ENCODE results near the gene CENPP.

Gene CENPP

GRCh38 chr9:92520837-92521236 is 195.1 kb downstream of the CENPP start:
- no peak overlapping the region for H2AFZ ChIP-seq (ENCODE audit: low read depth, low read length, severe bottlenecking)
- no peak overlapping the region for H3K27ac ChIP-seq (ENCODE audit: low read depth, low read length)
- no peak overlapping the region for H3K4me2 ChIP-seq (ENCODE audit: low read depth, low read length, poor library complexity, severe bottlenecking)
- no peaks in the 10 kb centered on the region for H3K36me3 ChIP-seq (ENCODE audit: low read length)
- TF ChIP-seq EZH2phosphoT487 (conservative IDR thresholded peaks at IDR 0.05; ENCODE audit: low read length) (no peak), CTCF (IDR thresholded peaks at IDR 0.05; ENCODE audit: insufficient read depth, low read length, poor library complexity, severe bottlenecking) (no peak)
- no peaks in the 10 kb centered on the region for H3K79me2 ChIP-seq (ENCODE audit: insufficient read depth, low read length)
- H3K4me3 ChIP-seq (ENCODE audit: insufficient read depth, low read length, poor library complexity, severe bottlenecking), result no peak overlapping the region
- no peaks in the 10 kb centered on the region for H3K9me3 ChIP-seq (ENCODE audit: insufficient read depth, low read length)
- H4K20me1 ChIP-seq (ENCODE audit: low read depth, low read length), result no peaks in the 10 kb centered on the region
- no peaks in the 10 kb centered on the region for H3F3A ChIP-seq (ENCODE audit: insufficient read depth)
- no peaks in the 10 kb centered on the region for H3K27me3 ChIP-seq (ENCODE audit: low read length)
- no peaks in the 10 kb centered on the region for H3K9me2 ChIP-seq (replicated peaks; ENCODE audit: insufficient read depth, low read length)
- H3K9ac ChIP-seq (ENCODE audit: low read length), result no peak overlapping the region

- Histone ChIP-seq H3F3A (ENCODE audit: insufficient read depth) (no peaks in the 10 kb centered on the region), H2AFZ (ENCODE audit: low read depth, low read length, severe bottlenecking) (no peak overlapping the region), H3K9me2 (replicated peaks; ENCODE audit: insufficient read depth, low read length) (no peaks in the 10 kb centered on the region), H3K4me2 (ENCODE audit: low read depth, low read length, poor library complexity, severe bottlenecking) (no peak overlapping the region), H3K27me3 (ENCODE audit: low read length) (no peaks in the 10 kb centered on the region), H3K27ac (ENCODE audit: low read depth, low read length) (no peak overlapping the region), H3K9me3 (ENCODE audit: insufficient read depth, low read length) (no peaks in the 10 kb centered on the region), H4K20me1 (ENCODE audit: low read depth, low read length) (no peaks in the 10 kb centered on the region), H3K36me3 (ENCODE audit: low read length) (no peaks in the 10 kb centered on the region), H3K4me3 (ENCODE audit: insufficient read depth, low read length, poor library complexity, severe bottlenecking) (no peak overlapping the region), H3K79me2 (ENCODE audit: insufficient read depth, low read length) (no peaks in the 10 kb centered on the region), H3K9ac (ENCODE audit: low read length) (no peak overlapping the region)
- TF ChIP-seq CTCF (IDR thresholded peaks at IDR 0.05; ENCODE audit: insufficient read depth, low read length, poor library complexity, severe bottlenecking) (no peak), EZH2phosphoT487 (conservative IDR thresholded peaks at IDR 0.05; ENCODE audit: low read length) (no peak)
These were observed 197.5 kb downstream of the CENPP start for GRCh38 chr9:92522983-92523970.

- no peak overlapping the region for H2AFZ ChIP-seq (ENCODE audit: low read depth, low read length, severe bottlenecking)
- H3K4me2 ChIP-seq (ENCODE audit: low read depth, low read length, poor library complexity, severe bottlenecking), result no peak overlapping the region
- H3K9me2 ChIP-seq (replicated peaks; ENCODE audit: insufficient read depth, low read length), result no peaks in the 10 kb centered on the region
- H3K9me3 ChIP-seq (ENCODE audit: insufficient read depth, low read length), result no peaks in the 10 kb centered on the region
- no peaks in the 10 kb centered on the region for H3K36me3 ChIP-seq (ENCODE audit: low read length)
- H3K27ac ChIP-seq (ENCODE audit: low read depth, low read length), result no peak overlapping the region
- H3K9ac ChIP-seq (ENCODE audit: low read length), result no peak overlapping the region
- H4K20me1 ChIP-seq (ENCODE audit: low read depth, low read length), result no peaks in the 10 kb centered on the region
- no peak overlapping the region for H3K4me3 ChIP-seq (ENCODE audit: insufficient read depth, low read length, poor library complexity, severe bottlenecking)
- H3K79me2 ChIP-seq (ENCODE audit: insufficient read depth, low read length), result no peaks in the 10 kb centered on the region
- no peaks in the 10 kb centered on the region for H3F3A ChIP-seq (ENCODE audit: insufficient read depth)
- H3K27me3 ChIP-seq (ENCODE audit: low read length), result no peaks in the 10 kb centered on the region
- TF ChIP-seq CTCF (IDR thresholded peaks at IDR 0.05; ENCODE audit: insufficient read depth, low read length, poor library complexity, severe bottlenecking) (no peak), EZH2phosphoT487 (conservative IDR thresholded peaks at IDR 0.05; ENCODE audit: low read length) (no peak)
These were observed 199.1 kb downstream of the CENPP start for GRCh38 chr9:92524881-92525280.
